ENCODE measurements around the gene ICAM1. TPM values are rescaled to one million over a fixed set of nuclear protein-coding genes. Genes with fewer than 3 reads are reported as not detected.
A peak's percentile ranks its signal among the peaks of the same experiment; 100 is the strongest.

Gene ICAM1
- total RNA-seq, 2 donors from 2014 or later: 8.9 to 25.1 TPM

- TF ChIP-seq POLR2A (IDR thresholded peaks at IDR 0.05) (no peak), POLR2AphosphoS5 (IDR thresholded peaks at IDR 0.05) (no peak)
- TF ChIP-seq, protein P1, sequence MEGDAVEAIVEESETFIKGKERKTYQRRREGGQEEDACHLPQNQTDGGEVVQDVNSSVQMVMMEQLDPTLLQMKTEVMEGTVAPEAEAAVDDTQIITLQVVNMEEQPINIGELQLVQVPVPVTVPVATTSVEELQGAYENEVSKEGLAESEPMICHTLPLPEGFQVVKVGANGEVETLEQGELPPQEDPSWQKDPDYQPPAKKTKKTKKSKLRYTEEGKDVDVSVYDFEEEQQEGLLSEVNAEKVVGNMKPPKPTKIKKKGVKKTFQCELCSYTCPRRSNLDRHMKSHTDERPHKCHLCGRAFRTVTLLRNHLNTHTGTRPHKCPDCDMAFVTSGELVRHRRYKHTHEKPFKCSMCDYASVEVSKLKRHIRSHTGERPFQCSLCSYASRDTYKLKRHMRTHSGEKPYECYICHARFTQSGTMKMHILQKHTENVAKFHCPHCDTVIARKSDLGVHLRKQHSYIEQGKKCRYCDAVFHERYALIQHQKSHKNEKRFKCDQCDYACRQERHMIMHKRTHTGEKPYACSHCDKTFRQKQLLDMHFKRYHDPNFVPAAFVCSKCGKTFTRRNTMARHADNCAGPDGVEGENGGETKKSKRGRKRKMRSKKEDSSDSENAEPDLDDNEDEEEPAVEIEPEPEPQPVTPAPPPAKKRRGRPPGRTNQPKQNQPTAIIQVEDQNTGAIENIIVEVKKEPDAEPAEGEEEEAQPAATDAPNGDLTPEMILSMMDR (IDR thresholded peaks at IDR 0.05): no peak
- H3K27me3 ChIP-seq (replicated peaks; ENCODE audit: insufficient read depth): peaks cover 56% of the 10 kb centered on the region
- intact Hi-C loops (cut with DNase I): no loop called here
- peaks cover 5% of the 10 kb centered on the region for H3K4me1 ChIP-seq (replicated peaks)
- H3K36me3 ChIP-seq: no peaks in the 10 kb centered on the region
- no peaks in the 10 kb centered on the region for H3K9me3 ChIP-seq
- WGBS: 10% methylated on average over 39 of the region's 49 CpGs
- no peak overlapping the region for H3K4me3 ChIP-seq
- no peak for DNase-seq (ENCODE audit: low spot score)
- no peak overlapping the region for H3K27ac ChIP-seq
Measured at GRCh38 chr19:10293637-10294367, 22.9 kb downstream of the ICAM1 start.

GRCh38 chr19:10294368-10294697, 23.4 kb downstream of the ICAM1 start:
- Histone ChIP-seq H3K4me1 (replicated peaks) (peaks cover 5% of the 10 kb centered on the region), H3K27ac (no peak overlapping the region), H3K36me3 (no peaks in the 10 kb centered on the region), H3K9me3 (no peaks in the 10 kb centered on the region), H3K27me3 (replicated peaks; ENCODE audit: insufficient read depth) (peaks cover 51% of the 10 kb centered on the region), H3K4me3 (no peak overlapping the region)
- intact Hi-C loops (cut with DNase I): no loop called here
- DNase-seq (ENCODE audit: low spot score): no peak
- TF ChIP-seq, protein P1 (IDR thresholded peaks at IDR 0.05): no peak
- no peak for TF ChIP-seq POLR2A (IDR thresholded peaks at IDR 0.05)
- TF ChIP-seq POLR2AphosphoS5 (IDR thresholded peaks at IDR 0.05): no peak
- 14% methylated on average over 17 of the region's 25 CpGs for WGBS

- intact Hi-C loops (cut with DNase I): no loop called here
- Histone ChIP-seq H3K27me3 (replicated peaks; ENCODE audit: insufficient read depth) (peaks cover 46% of the 10 kb centered on the region), H3K4me3 (peak overlapping the region in 1 of 2 donors; percentile 1), H3K9me3 (no peaks in the 10 kb centered on the region), H3K27ac (no peak overlapping the region), H3K4me1 (replicated peaks) (peaks cover 3% of the 10 kb centered on the region), H3K36me3 (no peaks in the 10 kb centered on the region)
- DNase-seq (ENCODE audit: low spot score): no peak
- WGBS: 6% methylated on average over 44 of the region's 48 CpGs
- TF ChIP-seq POLR2AphosphoS5 (IDR thresholded peaks at IDR 0.05) (no peak), POLR2A (IDR thresholded peaks at IDR 0.05) (no peak)
- TF ChIP-seq, protein P1 (IDR thresholded peaks at IDR 0.05): no peak
Measured at GRCh38 chr19:10295305-10295846, 24.5 kb downstream of the ICAM1 start.

DNA sequence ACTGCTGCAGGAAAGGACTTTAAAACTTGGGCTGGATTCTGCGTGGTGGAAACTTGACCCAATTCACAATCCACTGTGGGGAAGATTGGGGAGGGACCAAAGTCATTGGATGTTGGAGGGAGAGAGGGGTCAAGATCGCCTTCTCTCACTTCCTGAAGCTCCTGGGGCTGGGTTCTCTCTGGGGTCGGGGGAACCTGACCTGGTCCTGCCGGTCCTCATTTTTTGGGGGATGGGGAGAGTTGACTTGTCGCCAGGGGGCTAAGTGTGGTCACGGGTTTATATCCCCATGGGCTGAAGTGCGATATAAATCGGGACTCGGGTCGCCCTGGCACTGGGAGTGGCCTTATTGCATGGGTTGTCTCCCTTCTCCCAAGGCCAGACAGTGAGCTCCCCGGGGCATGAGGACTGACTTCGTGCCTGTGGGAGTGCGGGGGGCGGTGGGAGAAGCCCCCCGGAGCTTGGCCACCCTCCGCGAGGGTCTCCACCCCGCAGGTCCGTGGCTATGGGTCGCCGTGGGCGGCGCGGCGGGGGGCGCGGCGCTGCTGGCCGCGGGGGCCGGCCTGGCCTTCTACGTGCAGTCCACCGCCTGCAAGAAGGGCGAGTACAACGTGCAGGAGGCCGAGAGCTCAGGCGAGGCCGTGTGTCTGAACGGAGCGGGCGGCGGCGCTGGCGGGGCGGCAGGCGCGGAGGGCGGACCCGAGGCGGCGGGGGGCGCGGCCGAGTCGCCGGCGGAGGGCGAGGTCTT, 25.1 kb downstream of the ICAM1 start:
- peaks cover 40% of the 10 kb centered on the region for H3K27me3 ChIP-seq (replicated peaks; ENCODE audit: insufficient read depth)
- TF ChIP-seq POLR2A (IDR thresholded peaks at IDR 0.05) (no peak), POLR2AphosphoS5 (IDR thresholded peaks at IDR 0.05) (no peak)
- intact Hi-C loops (cut with DNase I): no loop called here
- no peaks in the 10 kb centered on the region for H3K9me3 ChIP-seq
- WGBS: 5% methylated on average over 34 of the region's 58 CpGs
- H3K36me3 ChIP-seq: no peaks in the 10 kb centered on the region
- H3K4me1 ChIP-seq (replicated peaks): peaks cover 3% of the 10 kb centered on the region
- DNase-seq (ENCODE audit: low spot score): no peak
- H3K4me3 ChIP-seq: peak overlapping the region in 1 of 2 donors; percentile 1
- no peak overlapping the region for H3K27ac ChIP-seq

DNA sequence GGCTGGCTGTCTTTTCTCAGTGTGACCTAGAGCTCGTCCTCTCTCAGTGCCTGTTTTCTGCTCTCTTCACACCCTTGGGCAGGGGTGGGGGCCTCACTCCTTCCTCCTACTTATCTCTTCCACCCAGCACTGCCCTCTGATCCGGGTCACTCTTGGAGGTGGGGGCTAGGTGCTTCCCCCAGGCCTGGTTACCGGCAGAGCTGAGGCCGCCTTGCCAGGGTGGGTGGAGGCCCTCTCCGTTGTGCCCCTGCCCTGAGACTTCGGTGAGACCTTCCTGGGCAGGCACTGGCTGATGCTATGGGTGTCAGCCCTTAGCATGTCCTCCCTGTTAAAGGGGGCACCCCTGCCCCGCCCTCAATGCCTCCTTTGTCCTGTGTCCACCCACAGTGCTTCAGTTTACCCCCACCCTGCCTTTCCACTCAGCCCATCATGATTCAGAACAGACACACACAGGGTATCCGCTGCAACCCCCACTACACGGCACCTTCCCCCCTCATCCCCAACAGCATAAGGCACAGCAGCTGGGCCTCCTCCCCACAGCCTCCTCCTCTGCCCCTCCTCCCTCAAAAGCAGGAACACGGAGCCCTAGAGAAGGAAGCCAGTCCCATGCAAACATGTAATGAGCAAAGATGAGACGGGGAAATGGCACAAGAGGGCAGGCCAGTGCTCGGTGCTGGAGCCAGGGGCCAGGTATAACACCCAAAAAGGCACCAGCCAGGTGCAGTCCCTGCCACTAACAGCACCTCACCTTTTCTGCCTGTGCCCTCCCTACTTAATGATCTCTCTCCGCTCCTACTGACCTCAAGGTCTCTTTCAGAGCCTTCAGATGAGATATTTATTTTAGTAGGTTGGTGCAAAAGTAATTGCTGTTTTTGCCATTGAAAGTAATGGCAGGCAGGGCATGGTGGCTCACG, 28.9 kb downstream of the ICAM1 start:
- Histone ChIP-seq H3K27me3 (replicated peaks; ENCODE audit: insufficient read depth) (peaks cover 11% of the 10 kb centered on the region), H3K9me3 (no peaks in the 10 kb centered on the region), H3K4me3 (no peak overlapping the region), H3K36me3 (no peaks in the 10 kb centered on the region), H3K27ac (no peak overlapping the region), H3K4me1 (replicated peaks) (peaks cover 3% of the 10 kb centered on the region)
- WGBS: 52% methylated on average over 14 of the region's 14 CpGs
- intact Hi-C loops (cut with DNase I): no loop called here
- DNase-seq (ENCODE audit: low spot score): no peak
- no peak for TF ChIP-seq POLR2A (IDR thresholded peaks at IDR 0.05)
- no peak for TF ChIP-seq POLR2AphosphoS5 (IDR thresholded peaks at IDR 0.05)
- TF ChIP-seq, protein P1 (IDR thresholded peaks at IDR 0.05): no peak

Data from prostate gland (tissue), 2 donors.